Right atrium auricular region (tissue), 2 donors: ENCODE data around the gene PLA2G7. TPM values are rescaled to one million over a fixed set of nuclear protein-coding genes. Genes with fewer than 3 reads are reported as not detected.

Source experiments
- DNase-seq: peaks from one replicate; pipeline ENCODE4 v3.0.0-alpha.2; 2019; ENCODE audit warnings: low spot score
- H3K27ac ChIP-seq, 2 donors: fragments of 200-600 bp; sonication (generic); 1 replicate in 1 of 2; 2 replicates in 1 of 2; pipeline ENCODE4 v1.5.1; 2016 to 2019
- H3K27me3 ChIP-seq, 2 donors: fragments of 200-600 bp; sonication (generic); one replicate each; pipeline versions ENCODE4 v1.5.1 to v1.6.0; 2017 to 2019
- H3K36me3 ChIP-seq: fragments of 200-600 bp; sonication (generic); one replicate; pipeline ENCODE4 v1.5.1; 2016
- H3K4me1 ChIP-seq, 2 donors: fragments of 200-600 bp; sonication (generic); one replicate each; pipeline versions ENCODE4 v1.5.1 to v1.6.0; 2017 to 2019
- H3K4me3 ChIP-seq, 2 donors: fragments of 200-600 bp; sonication (generic); 1 replicate in 1 of 2; 2 replicates in 1 of 2; pipeline ENCODE4 v1.5.1; 2017 to 2019; ENCODE audit warnings: mild to moderate bottlenecking in 1 of 2, moderate library complexity in 1 of 2
- H3K9me3 ChIP-seq, 2 donors: fragments of 200-600 bp; sonication (generic); one replicate each; pipeline ENCODE4 v1.5.1; 2019
- CTCF ChIP-seq, 2 donors: fragments of 200-600 bp; sonication (generic); IDR thresholded peaks; one replicate each; pipeline ENCODE4 v1.5.1; 2019; ENCODE audit warnings: antibody characterized with exemption in 2 of 2
- total RNA-seq, 2 donors: library from RNA; depleted of rRNA; stranded (reverse); fragments of >200 nt; gene quantifications; one replicate each; pipeline ENCODE4 v1.1.0, GENCODE V29; 2016

Gene PLA2G7
- total RNA-seq, 2 donors from 2014 or later, result 0.26 to 0.63 TPM

GRCh38 chr6:46655803-46656202 is 79.4 kb downstream of the PLA2G7 start:
- Histone ChIP-seq H3K27me3 (no peaks in the 10 kb centered on the region), H3K4me1 (peaks cover 0 to 12% of the 10 kb centered on the region in 2 donors), H3K4me3 (no peak overlapping the region), H3K9me3 (no peaks in the 10 kb centered on the region), H3K27ac (no peak overlapping the region), H3K36me3 (peaks cover 7% of the 10 kb centered on the region)
- DNase-seq, result no peak
- no peak for TF ChIP-seq CTCF (IDR thresholded peaks at IDR 0.05)

Other genes with a start within 250 kb of the PLA2G7 start
- gene RCAN2, start 243.9 kb downstream of the PLA2G7 start, total RNA-seq, result 100 to 1,000 TPM in 1 of 2 donors, 10 to 100 TPM in 1; 96.5 to 210 TPM
- gene CYP39A1, start 82.6 kb downstream of the PLA2G7 start, total RNA-seq, result 1 to 10 TPM; 6.3 to 7.0 TPM
- 1 to 10 TPM; 6.2 to 7.5 TPM for gene SLC25A27, start 82.4 kb downstream of the PLA2G7 start, total RNA-seq
- under 1 TPM; 0.12 to 0.37 TPM for gene TDRD6, start 47.5 kb downstream of the PLA2G7 start, total RNA-seq
- gene ANKRD66, start 11.6 kb upstream of the PLA2G7 start, total RNA-seq, result not detected
- gene MEP1A, start 58.0 kb upstream of the PLA2G7 start, total RNA-seq, result not detected
- gene ADGRF5, start 186.6 kb upstream of the PLA2G7 start, total RNA-seq, result 10 to 100 TPM; 38.4 to 59.4 TPM